GM21619 (cell line): ENCODE measurements around the gene C3orf52.
A peak's percentile ranks its signal among the peaks of the same experiment; 100 is the strongest.

Experiments
- ATAC-seq: cut with Tn5 transposase; IDR thresholded peaks from one replicate; pipeline ENCODE4 v1.9.1; 2021; ENCODE audit not compliant: unreplicated experiment

The C3orf52 gene

DNA sequence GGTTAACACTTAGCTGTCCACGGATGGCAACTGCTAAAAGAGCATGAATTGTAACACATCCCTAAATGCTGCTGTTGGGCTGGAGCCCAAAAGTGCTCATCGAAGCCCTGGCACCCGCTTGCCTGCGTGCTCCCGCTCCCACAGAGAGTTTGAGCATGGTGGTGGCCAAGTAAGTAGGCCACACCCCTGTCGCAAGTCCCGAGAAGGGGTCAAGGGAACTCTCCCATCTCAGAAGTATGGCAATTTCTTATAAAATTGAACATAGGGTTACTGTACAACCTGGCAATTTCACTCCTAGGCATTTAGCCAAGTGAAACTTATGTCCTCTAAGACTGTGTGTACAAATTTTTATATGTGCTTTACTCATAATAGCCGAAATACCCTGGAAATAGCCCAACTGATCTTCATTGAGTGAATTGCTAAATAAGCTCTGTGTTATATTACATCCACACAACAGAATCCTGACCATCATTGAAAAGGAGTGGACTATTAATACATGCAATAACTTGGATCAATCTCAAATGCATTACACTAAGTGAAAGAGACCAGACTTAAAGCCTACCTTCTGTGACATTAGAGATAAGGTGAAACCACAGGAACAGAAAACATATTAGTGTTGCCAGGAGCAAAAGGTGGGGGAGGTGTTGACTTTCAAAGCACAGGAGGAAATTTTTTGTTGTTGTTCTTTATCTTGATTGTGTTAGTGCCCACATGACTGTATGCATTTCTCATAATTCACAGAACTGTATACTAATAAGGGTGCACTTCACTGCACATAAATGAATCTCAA lies 48.3 kb downstream of the C3orf52 start:
- ATAC-seq = no peak

DNA sequence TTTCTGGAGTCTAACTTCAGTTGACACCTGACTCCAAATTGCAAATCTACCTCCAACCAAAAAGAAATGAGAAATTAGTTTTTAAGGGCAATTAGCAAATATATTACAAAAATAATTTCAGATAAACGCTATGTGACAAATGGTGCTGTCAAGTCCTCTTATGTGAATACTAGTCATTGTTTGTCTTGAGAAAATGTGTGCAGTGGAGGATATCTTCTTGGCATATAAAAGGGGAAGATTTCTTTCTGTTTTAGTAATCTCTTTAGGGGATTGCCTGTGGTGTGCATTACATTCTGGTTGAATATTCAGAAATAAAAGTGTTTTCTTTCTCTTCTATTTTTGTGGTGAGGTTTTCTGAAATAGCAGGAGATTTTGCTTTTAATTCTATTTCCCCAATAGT lies 49.9 kb downstream of the C3orf52 start:
- ATAC-seq = no peak

DNA sequence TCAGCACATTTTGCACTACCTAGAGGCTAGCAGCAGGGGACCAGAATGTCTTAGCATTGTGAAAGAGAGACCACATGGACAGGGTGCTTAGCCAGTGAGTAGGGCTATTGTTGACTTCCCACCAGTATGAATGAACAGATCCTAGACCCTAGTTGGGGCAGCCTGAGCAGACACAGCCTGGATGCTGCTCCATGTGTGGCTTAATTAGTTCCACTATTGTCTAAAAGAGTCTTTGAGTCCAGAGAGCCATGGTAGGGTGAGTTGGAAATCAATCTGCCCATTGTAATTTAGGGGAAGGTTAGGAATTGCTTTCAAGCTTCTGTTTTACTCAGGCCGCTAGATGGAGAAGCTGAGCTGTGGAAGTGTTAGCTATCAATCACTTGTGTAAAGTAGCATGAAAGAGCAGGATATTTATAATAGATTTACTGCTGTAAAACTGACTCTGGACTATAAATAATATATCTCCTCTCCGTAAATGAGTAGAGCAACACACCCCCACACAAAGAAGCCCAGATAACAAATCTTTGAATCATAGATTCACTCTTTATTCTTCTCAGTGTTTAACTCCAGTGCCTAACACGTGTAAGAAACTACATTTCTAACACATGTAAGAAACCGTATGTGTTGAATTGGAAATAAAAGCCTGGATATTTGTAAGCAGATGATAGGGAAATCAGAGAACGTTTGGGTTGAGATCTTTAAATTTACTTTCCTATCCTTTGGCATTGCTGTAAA lies 50.9 kb downstream of the C3orf52 start:
- no peak for ATAC-seq

DNA sequence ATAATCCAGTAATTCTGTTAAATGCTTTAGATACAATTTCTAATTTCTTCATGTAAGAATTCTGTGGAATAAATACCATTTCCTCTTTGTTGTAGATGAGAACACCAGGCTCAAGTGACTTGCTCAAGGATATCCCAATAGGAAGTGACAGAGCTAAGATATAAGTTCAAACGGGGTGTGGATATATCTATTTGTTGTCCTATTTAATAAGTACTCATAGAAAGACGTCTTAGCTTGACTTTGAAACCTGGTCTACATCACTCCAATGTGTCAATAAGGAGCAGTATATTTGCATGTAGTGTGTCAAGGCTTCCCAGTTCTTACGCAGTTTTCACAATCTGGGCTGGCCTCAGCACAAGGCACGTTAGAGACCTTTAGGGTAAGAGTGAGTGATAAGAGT lies 51.6 kb downstream of the C3orf52 start:
- no peak for ATAC-seq

DNA sequence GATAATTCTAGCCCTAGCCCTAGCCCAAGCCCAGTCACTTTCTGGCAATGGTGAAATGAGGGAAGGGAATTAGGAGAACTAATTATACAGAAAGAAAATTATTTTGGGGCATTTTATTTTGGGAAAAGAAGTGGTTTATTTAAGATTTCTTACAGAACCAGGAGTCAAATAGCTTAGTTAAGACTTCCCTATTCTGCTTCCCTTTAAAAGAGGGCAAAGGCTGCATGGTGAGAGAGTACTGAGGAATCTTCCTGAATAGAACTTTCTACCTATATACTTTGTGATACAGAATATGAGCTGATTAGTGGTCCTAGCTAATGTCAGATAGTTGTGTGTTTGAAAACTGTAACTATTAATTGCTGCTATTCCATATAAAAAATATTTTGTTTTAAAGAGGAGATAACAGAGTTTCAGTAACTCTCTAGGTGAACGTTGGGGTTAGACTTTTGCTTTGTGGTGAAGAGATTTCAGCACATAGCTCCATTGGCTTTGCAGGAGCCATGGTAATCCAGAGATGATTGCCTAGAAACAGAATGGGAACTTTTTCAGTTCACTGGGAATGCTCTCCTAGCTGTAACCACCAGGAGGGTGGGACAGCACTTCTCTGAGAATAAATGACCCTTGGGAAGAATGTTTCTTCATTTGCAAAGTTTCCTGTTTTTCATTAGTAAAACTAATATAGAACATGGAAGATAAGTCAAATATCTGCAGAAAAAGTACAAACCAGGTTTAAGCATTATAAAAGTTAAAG lies 52.2 kb downstream of the C3orf52 start:
- ATAC-seq = no peak

DNA sequence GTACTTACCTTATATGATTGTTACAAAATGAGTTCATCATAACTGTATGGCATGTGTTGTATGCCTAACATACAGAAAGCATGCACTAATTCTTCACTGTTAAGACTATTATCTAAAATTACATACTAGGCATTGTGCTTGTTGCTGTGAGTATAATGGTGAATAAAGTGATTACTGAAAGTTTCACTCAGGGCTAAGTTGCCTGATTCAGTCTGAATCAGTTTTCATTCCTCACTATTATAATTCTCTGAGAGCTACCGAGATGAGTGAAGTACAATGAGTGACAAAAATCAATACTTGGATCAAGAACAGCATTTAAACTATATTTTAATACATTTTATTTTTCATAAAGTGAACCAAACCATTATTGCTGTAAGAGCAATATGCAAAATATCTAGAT lies 54.4 kb downstream of the C3orf52 start:
- no peak for ATAC-seq

DNA sequence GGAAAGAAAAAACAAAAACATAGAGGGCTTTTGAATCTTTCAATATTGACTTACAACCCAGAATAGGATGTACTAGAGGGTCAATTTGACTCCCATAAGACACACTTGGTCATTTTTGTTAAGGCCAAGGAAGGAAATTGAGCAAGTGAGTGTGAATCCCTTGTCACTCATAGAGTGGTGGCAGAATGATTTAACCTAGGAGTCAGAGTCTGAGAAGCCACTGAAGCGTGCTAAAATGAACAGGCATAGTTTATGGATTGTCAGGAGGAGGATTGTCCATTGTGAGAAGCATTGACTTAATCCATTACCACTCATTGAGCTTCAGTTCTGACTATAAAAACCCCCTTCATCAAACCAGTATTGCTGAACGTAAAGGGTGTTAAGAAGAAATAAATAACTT lies 55.1 kb downstream of the C3orf52 start:
- no peak for ATAC-seq

DNA sequence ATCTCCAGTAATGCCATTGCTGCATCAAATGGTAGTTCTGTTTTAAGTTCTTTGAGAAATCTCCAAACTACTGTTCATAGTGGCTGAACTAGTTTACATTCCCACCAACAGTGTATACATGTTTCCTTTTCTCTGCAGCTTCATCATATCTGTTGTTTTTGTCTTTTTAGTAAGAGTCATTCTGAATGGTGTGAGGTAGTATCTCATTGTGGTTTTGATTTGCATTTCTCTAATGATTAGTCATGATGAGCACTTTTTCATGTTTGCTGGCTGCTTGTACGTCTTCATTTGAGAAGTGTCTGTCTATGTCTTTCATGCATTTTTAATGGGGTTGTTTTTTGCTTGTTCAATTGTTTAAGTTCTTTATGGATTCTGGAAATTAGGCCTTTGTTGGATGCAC lies 57.1 kb downstream of the C3orf52 start:
- no peak for ATAC-seq

DNA sequence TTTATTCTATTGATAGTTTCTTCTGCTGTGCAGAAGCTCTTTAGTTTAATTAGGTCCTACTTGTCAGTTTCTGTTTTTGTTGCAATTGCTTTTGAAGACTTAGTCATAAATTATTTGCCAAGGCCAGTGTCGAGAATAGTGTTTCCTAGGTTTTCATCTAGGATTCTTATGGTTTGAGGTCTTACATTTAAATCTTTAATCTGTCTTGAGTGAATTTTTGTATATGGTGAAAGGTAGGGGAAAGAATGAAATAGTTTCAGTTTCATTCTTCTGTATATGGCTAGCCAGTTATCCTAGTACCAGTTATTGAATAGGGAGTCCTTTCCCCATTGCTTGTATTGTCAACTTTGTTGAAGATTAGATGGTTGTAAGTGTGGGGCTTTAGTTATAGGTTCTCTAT lies 57.5 kb downstream of the C3orf52 start:
- ATAC-seq = no peak

DNA sequence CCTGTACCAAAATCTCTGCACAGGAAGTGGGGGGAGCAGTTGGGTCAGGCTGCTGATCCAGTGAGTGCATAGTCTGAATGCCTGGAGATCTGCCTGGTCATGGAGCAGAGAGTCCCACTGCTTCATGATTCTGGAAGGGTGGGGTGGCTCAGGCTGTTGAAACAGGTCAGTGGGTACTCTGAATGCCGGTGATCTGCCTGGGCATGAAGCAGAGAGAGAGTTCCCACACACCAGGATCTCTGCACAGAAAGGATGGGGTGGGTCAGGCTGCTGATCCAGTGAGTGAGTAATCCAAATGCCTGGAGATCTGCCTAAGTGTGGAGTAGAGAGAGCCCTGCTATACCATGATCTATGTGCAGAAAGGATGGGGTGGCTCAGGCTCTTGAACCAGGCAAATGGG lies 62.9 kb downstream of the C3orf52 start:
- no peak for ATAC-seq

DNA sequence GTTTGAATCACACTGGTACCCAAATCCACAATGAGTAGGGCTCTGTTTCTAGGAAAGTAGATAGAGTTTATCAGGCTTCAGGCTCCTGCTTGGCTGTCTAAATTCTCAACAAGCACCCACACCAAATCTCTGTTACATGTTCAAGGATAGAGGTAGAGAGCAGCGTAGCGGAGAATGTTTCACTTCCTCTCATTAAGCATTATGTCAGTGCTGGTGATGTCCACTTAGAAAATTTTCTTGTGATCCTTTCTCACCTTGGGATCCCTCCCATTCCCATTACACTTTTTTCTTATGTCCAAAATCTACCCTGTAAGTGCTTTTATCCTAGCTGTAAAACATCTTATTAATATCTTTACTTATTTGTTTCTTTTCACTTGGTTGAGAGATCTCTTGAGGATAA lies 81.6 kb downstream of the C3orf52 start:
- peak; percentile 78 for ATAC-seq
